Bronchus fibroblast of lung (primary cell): ENCODE data around the gene LBHD2. TPM values are rescaled to one million over a fixed set of nuclear protein-coding genes. Genes with fewer than 3 reads are reported as not detected.

Source experiments
- total RNA-seq: library from RNA; depleted of rRNA; stranded (reverse); fragments of >200 nt; gene quantifications from 2 replicates; pipeline ENCODE4 v1.2.3, GENCODE V29; 2015

LBHD2 gene
- total RNA-seq, result not detected in 2 replicates

DNA sequence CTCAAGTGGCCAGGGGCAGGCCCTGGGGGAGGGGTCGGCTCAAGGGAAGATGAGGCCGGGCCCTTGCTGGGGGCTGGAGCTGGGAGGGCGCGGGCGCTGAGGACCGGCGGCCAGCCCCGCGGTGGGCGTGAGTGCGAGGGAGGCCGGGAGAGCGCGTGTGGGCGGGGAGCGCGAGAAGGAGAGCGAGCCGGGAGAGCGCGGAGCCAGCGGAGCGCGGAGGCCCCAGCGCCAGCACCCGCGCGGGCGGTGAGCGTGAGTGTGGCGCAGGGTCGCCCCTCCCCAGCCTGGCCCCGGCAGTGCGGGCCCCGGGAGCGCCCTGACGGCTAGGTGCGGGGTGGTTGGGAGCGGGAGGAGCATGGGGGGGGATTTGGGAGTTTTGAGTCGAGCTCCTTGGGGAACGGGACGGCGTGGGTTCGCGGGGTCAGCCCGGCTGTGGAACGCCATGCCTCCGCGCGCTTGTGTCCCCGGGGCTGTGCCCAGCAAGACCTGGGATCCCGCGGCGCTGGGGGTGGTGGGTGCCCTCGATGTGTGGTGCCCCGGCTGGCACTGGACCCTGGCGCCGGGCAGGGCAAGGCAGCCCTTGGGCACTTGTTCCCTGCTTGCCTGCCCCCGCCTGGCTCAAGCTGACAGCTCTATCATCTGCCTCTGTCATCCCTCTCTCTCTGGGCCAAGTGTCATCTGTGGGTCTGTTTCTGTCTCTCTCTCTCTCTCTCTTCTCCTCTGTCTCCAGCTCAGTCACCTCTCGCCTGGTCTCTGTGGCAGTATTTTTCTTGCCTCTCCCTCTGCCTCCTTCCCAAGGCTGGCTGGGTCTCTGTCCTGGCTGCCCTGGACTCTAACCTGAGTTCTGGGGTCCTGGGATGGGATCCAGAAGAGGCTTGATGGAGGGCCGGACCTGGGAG is at the start of gene LBHD2:
LBHD2 (plus strand) TSS at position 190 of the 899 bp plus-strand sequence. CDS start 1,803 bp downstream, outside the sequence.

DNA sequence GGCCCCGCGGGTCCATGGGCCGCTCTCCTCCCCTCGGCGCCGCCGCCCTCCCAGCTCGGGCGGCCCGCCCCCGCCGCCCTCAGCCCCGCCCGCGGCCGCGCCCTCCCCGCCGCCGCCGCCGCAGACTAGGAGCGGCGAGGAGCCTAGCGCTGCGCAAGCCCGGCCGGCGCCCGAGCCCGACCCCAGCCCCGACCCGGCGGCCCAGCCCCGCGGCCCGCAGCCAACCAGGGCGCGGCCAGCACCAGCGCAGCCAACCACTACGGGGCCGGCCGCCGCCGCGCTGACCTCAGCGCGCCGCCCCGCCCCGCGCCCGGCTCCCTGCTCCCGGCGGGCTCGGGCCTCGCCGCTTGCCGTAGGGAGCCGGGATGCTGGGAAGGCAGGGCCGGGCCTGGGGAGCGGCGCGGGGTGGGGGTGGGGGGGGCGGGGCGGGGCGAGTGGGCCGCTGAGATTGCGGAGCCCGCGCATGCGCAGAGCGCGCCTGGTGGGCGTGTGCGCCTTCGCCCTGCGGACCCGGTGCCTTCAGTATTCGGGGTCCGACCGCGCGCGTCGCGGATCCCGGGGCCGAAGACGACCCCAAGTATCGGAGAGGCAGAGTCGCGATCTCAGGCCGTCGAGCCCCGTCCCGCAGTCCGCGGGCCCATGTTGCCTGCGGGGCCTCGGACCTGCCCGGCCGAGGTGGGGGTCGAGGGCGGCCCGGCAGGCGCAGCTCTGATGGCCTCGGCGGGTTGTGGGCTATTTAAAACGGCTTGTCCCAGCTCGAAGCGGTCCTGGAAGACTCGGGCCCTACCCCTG is 26.4 kb upstream of the LBHD2 start, which contains the start of gene CDC42BPB:
CDC42BPB (minus strand) TSS at position 178 of the 792 bp plus-strand sequence. CDS start 376 bp downstream, outside the sequence.

DNA sequence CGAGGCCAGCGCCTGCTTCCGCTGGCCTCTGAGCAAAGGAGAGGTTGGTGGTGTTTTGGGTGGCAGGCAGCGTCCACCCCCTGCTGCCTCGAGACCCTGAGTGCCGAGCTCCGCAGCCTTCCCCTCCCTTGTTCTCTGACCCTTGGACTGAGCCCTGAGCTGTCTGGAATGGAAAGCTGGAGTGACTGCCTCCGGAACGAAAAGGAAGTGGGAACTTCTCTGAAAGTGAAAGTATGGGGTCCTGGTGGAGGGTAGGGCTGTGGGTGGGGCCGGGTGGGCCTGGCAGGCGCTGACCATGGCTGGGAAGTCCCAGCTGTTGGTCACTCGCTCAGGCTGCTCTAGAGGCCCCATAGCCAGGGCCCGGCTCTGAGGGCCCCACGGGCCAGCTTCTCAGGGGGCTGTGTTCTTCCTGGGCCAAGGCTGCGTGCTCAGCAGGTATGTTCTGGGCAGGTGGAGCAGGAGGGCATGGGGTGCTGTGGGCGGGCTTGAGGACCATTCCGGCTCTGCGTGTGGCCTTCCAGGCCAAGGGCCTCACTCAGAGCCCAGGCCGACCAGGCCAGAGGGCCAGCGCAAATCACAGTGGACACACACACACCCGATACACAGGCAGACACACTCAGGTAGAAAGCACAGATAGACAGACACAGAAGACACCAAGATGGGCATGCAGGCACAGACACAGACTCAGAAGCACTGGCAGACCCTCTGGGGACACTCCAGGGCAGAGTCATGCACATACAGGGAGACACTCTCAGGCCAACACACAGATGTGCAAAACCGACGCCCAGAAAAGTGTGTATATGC is 10.6 kb downstream of the LBHD2 start, which contains the start of gene EXOC3L4:
EXOC3L4 (plus strand) TSS at position 320 of the 804 bp plus-strand sequence. CDS start 5,495 bp downstream, outside the sequence.

DNA sequence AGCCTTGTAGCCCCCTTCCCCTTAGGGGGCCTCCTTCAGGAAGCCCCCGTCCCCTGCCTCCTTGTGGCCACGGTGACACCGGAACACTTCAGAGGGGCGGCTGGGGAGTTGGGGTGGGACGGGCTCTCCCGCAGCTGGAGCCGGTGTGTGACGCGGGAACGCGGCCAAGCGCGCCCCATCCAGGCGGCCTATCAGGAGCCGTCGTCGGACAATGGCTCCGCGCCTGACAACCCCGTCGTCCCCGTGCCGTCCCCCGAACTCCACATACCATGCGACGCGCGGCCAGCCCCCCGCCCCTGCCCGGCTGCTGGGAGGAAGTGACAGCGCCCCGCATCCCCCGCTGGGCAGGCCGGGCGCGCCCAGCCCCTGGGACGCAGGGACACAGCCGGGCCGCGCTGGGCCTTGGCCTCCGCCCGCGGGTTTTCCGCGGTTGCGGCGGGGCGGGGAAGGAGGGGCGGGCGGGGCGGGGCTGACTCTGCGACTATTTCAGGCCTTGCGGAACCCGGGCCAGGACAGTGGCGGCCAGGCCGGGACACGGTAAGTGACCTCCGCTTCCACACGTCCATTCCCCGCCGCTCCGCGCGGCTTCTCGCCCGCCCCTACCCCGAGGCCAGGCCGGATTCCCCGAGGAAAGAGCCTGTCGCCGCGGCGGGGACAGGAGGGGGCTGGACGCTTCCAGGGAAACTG is 39.1 kb downstream of the LBHD2 start, which contains the start of gene TNFAIP2:
TNFAIP2 (plus strand) TSS at position 515 of the 687 bp plus-strand sequence. CDS start 2,997 bp downstream, outside the sequence.

Other genes with a start within 250 kb of the LBHD2 start
- gene AMN, start 161.5 kb upstream of the LBHD2 start, total RNA-seq, result 0.30 and 84.4 TPM in 2 replicates
- 50.3 and 59.0 TPM in 2 replicates for gene CDC42BPB, start 26.7 kb upstream of the LBHD2 start, total RNA-seq
- gene EXOC3L4, start 10.5 kb downstream of the LBHD2 start, total RNA-seq, result not detected in 2 replicates
- 32.4 and 36.6 TPM in 2 replicates for gene TNFAIP2, start 39.3 kb downstream of the LBHD2 start, total RNA-seq